ENCODE results near the gene BTLA.

BTLA gene

DNA sequence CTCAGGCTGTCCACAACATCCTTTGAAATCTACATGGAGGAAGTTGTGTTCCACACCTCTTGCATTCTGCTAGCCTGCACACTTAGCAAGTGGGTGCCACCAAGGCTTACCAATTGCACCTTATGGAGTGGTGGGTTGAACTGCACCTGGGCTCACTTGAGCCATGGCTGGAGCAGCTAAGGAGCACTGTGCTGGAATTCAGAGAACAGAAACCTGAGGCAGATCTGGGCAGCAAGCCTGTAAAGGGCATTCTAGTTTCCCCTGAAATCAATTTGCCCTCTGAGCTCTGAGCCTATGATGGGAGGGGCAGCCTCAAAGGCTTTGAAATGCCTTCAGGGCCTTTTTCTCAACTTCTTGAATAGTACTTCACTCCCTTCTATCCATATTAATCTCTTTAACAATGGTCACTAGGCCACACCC is 18.0 kb downstream of the BTLA start:
- DNase-seq (ENCODE audit: low spot score), result no peak
- TF ChIP-seq, protein P1, sequence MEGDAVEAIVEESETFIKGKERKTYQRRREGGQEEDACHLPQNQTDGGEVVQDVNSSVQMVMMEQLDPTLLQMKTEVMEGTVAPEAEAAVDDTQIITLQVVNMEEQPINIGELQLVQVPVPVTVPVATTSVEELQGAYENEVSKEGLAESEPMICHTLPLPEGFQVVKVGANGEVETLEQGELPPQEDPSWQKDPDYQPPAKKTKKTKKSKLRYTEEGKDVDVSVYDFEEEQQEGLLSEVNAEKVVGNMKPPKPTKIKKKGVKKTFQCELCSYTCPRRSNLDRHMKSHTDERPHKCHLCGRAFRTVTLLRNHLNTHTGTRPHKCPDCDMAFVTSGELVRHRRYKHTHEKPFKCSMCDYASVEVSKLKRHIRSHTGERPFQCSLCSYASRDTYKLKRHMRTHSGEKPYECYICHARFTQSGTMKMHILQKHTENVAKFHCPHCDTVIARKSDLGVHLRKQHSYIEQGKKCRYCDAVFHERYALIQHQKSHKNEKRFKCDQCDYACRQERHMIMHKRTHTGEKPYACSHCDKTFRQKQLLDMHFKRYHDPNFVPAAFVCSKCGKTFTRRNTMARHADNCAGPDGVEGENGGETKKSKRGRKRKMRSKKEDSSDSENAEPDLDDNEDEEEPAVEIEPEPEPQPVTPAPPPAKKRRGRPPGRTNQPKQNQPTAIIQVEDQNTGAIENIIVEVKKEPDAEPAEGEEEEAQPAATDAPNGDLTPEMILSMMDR (IDR thresholded peaks at IDR 0.05; ENCODE audit: borderline replicate concordance, control extremely low read depth, extremely low read depth, insufficient read depth, missing control alignments), result no peak
- in situ Hi-C loops (cut with MboI; ENCODE audit: low sequenced_read_pairs, unreplicated experiment), result no loop called here

DNA sequence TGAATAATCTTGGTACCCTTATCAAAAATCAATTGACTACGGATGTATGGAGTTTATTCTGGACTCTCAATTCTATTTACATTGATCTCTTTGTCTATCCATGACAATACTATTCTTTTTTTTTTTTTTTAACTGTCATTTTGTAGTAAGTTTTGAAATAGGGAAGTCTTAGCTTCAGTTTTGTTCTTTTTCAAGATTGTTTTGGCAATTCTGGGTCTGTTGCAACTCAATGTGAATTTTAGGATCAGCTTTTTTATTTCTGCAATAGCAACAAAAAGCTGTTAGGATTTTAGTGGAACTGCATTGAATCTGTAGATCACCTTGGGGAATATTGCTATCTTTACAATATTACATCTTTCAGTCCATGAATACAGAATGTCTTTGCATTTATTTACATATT is 21.4 kb downstream of the BTLA start:
- TF ChIP-seq, protein P1 (IDR thresholded peaks at IDR 0.05; ENCODE audit: borderline replicate concordance, control extremely low read depth, extremely low read depth, insufficient read depth, missing control alignments), result no peak
- DNase-seq (ENCODE audit: low spot score), result no peak
- in situ Hi-C loops (cut with MboI; ENCODE audit: low sequenced_read_pairs, unreplicated experiment), result no loop called here

DNA sequence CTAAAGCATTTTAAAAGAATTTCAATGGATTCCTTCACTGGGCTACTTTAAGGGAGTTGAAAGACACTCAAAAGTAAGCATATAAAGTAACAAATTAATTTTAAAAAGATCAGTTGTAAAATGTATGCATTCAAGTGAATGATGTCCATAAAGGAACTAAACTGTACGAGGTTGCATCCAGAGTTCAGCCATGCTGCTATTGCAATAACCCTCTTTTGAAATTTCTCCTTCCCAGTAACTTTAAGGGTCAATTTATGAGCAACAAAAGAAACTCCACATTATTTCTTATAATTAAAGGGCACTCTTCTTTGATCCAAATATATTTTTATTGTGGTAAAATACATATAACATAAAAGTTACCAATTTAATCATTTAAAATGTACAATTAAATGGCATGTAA is 22.9 kb downstream of the BTLA start:
- TF ChIP-seq, protein P1 (IDR thresholded peaks at IDR 0.05; ENCODE audit: borderline replicate concordance, control extremely low read depth, extremely low read depth, insufficient read depth, missing control alignments), result no peak
- in situ Hi-C loops (cut with MboI; ENCODE audit: low sequenced_read_pairs, unreplicated experiment), result no loop called here
- no peak for DNase-seq (ENCODE audit: low spot score)

GRCh38 chr3:112474796-112475195 is 24.5 kb downstream of the BTLA start:
- DNase-seq (ENCODE audit: low spot score), result no peak
- in situ Hi-C loops (cut with MboI; ENCODE audit: low sequenced_read_pairs, unreplicated experiment), result no loop called here
- TF ChIP-seq, protein P1 (IDR thresholded peaks at IDR 0.05; ENCODE audit: borderline replicate concordance, control extremely low read depth, extremely low read depth, insufficient read depth, missing control alignments), result no peak

DNA sequence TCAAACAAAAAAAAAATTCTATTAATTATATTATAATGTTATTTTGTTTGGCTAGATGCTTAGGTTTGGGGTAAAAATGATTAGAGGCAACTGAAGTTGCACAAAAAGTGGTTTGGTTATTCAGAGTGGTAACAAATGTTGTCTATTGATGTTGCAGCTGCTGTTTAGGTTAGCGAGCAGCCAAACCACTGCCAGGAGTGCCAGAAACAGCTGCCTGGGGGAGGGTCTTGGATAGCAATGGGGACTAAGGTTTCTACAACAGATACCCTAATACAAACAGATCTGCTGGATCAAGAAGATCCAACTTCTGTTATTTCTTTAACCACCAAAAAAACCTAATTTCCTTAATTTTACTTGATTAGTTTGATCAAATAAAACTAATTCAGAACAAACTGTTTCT is 26.6 kb downstream of the BTLA start:
- TF ChIP-seq, protein P1 (IDR thresholded peaks at IDR 0.05; ENCODE audit: borderline replicate concordance, control extremely low read depth, extremely low read depth, insufficient read depth, missing control alignments), result no peak
- no peak for DNase-seq (ENCODE audit: low spot score)
- in situ Hi-C loops (cut with MboI; ENCODE audit: low sequenced_read_pairs, unreplicated experiment), result no loop called here

- no peak for DNase-seq (ENCODE audit: low spot score)
- in situ Hi-C loops (cut with MboI; ENCODE audit: low sequenced_read_pairs, unreplicated experiment), result no loop called here
- TF ChIP-seq, protein P1 (IDR thresholded peaks at IDR 0.05; ENCODE audit: borderline replicate concordance, control extremely low read depth, extremely low read depth, insufficient read depth, missing control alignments), result no peak
Measured at GRCh38 chr3:112471596-112472325, 27.5 kb downstream of the BTLA start.
